Esophagus muscularis mucosa (tissue), 4 donors: ENCODE data around the gene TTC34. TPM values are rescaled to one million over a fixed set of nuclear protein-coding genes. Genes with fewer than 3 reads are reported as not detected.
A peak's percentile ranks its signal among the peaks of the same experiment; 100 is the strongest.

Experiments used
- DNase-seq: peaks from one replicate; pipeline ENCODE4 v3.0.0-alpha.2; 2017; ENCODE audit errors: extremely low spot score
- H3K27ac ChIP-seq, 4 donors: fragments of 200-600 bp; sonication (generic); replicated peaks in 1 of 4; 1 replicate in 3 of 4; 2 replicates in 1 of 4; pipeline ENCODE4 v1.5.1; 2016 to 2019; ENCODE audit warnings: mild to moderate bottlenecking in 1 of 4
- H3K27me3 ChIP-seq, 4 donors: fragments of 200-600 bp; sonication (generic); one replicate each; pipeline versions ENCODE4 v1.5.1 to v1.6.0; 2016 to 2019
- H3K36me3 ChIP-seq, 4 donors: fragments of 200-600 bp; sonication (generic); one replicate each; pipeline ENCODE4 v1.5.1; 2016 to 2019
- H3K4me1 ChIP-seq, 4 donors: fragments of 200-600 bp; sonication (generic); one replicate each; pipeline ENCODE4 v1.5.1; 2016 to 2019
- H3K4me3 ChIP-seq, 4 donors: fragments of 200-600 bp; sonication (generic); 1 replicate in 2 of 4; 2 replicates in 2 of 4; pipeline ENCODE4 v1.5.1; 2016 to 2019; ENCODE audit warnings: mild to moderate bottlenecking in 4 of 4, moderate library complexity in 1 of 4
- H3K9me3 ChIP-seq, 4 donors: fragments of 200-600 bp; sonication (generic); 1 replicate in 3 of 4; 2 replicates in 1 of 4; pipeline ENCODE4 v1.5.1; 2016 to 2019
- EP300 ChIP-seq: sonication (generic); formaldehyde crosslinking; IDR thresholded peaks from one replicate; pipeline ENCODE4 v1.6.1; 2017; ENCODE audit warnings: antibody characterized with exemption
- POLR2A ChIP-seq: fragments of 450-650 bp; IDR thresholded peaks from one replicate; pipeline ENCODE4 v1.6.1; 2017; ENCODE audit warnings: antibody characterized with exemption, moderate library complexity, mild to moderate bottlenecking, low read depth
- POLR2AphosphoS5 ChIP-seq, 2 donors: sonication (generic); formaldehyde crosslinking; IDR thresholded peaks; one replicate each; pipeline ENCODE4 v1.6.1; 2017; ENCODE audit warnings: antibody characterized with exemption in 2 of 2
- WGBS: methylation state at CpG from one replicate; pipeline ENCODE4 v1.1.5; 2018; 5-methylcytosine and 5-hydroxymethylcytosine counted together
- intact Hi-C: fragments of 100-400 bp; cut with DNase I; formaldehyde crosslinking; loops from one replicate; pipeline ENCODE4 v1.15.1; 2023
- total RNA-seq, 4 donors: library from RNA; depleted of rRNA; stranded (reverse); fragments of >200 nt; gene quantifications; one replicate each; pipeline versions ENCODE4 v1.1.0 to v1.2.1, GENCODE V29; 2016
- TF ChIP-seq, protein P1 (sequence below), 3 experiments: fragments of 200-600 bp in 2 of 3; fragments of 450-650 bp in 1 of 3; sonication (generic) in 2 of 3; IDR thresholded peaks; one replicate each; pipeline ENCODE4 v1.5.1; 2017 to 2019; ENCODE audit warnings: antibody characterized with exemption in 3 of 3, mild to moderate bottlenecking in 2 of 3, moderate library complexity in 1 of 3

TTC34 gene
- total RNA-seq, 4 donors from 2014 or later, result under 0.01 to 0.46 (median 0.10) TPM

DNA sequence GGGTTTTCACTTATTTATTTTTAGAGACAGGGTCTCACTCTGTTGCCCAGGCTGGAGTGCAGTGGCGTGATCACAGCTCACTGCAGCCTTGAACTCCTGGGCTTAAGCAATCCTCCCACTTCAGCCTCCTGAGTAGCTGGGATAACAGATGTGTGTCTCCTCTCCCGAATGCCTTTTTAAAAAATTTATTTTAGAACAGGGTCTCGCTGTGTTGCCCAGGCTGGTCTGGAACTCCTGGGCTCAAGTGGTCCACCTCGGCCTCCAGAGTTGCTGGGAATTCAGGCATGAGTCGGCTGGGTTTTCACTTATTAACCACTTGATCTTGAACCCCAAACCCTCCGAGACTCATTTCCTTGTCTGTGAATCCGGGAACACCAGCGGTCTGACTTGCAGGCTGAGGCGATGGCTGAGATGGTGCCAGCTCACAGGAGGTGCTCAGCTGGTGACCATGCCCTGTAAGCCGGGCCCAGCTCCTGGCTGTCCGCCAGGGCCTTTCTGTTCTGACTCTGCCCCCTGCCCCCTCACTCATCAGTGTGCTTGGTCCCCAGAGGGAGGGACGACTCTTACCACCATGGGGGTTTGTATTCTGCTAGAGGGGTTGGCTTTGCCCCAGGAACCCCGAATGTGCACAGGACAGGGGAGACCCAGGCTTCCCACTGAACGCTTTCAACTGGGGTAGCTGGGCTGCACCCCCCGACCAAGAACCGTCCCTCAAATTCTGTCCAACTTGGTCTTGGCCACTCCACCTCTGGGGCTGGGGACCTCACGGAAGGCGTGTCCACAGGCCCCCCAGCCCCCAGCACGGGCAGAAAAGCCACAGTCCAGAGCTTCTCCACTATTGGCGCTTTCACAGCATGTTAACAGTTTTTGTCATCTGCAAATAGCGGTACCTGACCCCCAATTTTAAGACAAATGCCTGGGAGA is 191.2 kb downstream of the TTC34 start:
- Histone ChIP-seq H3K9me3 (peaks cover 0 to 22% (median 16%) of the 10 kb centered on the region in 4 donors), H3K4me1 (peaks cover 12 to 21% (median 17%) of the 10 kb centered on the region in 4 donors), H3K36me3 (no peaks in the 10 kb centered on the region), H3K27ac (no peak overlapping the region), H3K4me3 (peak overlapping the region in 2 of 4 donors; percentile 19 to 24), H3K27me3 (peaks cover 0 to 77% (median 3%) of the 10 kb centered on the region in 4 donors)
- DNase-seq, result no peak
- intact Hi-C loops, result no loop called here
- 68% methylated on average over 11 of the region's 21 CpGs for WGBS
- TF ChIP-seq EP300, result no peak
- no peak for TF ChIP-seq POLR2AphosphoS5 (IDR thresholded peaks at IDR 0.05)
- TF ChIP-seq POLR2A, result no peak
- TF ChIP-seq, protein P1, sequence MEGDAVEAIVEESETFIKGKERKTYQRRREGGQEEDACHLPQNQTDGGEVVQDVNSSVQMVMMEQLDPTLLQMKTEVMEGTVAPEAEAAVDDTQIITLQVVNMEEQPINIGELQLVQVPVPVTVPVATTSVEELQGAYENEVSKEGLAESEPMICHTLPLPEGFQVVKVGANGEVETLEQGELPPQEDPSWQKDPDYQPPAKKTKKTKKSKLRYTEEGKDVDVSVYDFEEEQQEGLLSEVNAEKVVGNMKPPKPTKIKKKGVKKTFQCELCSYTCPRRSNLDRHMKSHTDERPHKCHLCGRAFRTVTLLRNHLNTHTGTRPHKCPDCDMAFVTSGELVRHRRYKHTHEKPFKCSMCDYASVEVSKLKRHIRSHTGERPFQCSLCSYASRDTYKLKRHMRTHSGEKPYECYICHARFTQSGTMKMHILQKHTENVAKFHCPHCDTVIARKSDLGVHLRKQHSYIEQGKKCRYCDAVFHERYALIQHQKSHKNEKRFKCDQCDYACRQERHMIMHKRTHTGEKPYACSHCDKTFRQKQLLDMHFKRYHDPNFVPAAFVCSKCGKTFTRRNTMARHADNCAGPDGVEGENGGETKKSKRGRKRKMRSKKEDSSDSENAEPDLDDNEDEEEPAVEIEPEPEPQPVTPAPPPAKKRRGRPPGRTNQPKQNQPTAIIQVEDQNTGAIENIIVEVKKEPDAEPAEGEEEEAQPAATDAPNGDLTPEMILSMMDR (IDR thresholded peaks at IDR 0.05), result no peak

DNA sequence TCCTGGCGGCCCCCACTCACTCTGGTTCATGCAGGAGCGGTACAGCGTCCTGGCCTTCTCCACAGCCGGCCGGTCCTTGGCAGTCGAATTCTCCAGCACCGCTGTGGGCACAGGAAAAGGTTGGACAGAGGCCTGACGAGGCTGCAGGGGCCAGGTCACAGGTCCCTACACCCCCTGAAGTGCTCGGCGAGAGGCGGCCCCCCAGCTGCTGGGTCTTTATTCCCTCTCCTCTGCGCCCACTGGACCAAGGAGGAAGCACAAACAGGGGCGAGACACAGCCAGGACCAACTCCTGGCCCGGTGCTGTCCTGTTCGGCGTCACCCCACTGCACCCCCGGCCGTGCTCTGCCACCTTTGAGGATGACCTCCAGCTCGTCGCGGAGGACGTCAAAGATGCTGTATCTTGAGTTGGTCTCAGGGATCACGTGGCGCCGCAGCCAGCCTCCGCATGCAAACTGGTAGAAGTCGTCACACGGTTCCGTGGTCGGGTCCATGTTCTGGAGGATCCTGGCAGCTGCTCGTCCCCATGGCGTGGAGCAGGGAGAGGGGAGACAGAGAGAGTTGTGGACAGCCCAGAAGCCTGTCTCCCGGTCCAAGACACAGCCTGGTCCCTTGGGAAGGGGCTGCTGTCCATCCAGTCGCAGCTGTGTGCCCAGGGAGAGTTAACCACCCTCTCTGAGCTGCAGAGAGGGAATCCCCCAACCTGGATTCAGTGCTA is 192.0 kb downstream of the TTC34 start:
- Histone ChIP-seq H3K27ac (no peak overlapping the region), H3K4me3 (no peak overlapping the region), H3K27me3 (peaks cover 0 to 81% (median 3%) of the 10 kb centered on the region in 4 donors), H3K36me3 (no peaks in the 10 kb centered on the region), H3K4me1 (peaks cover 12 to 21% (median 17%) of the 10 kb centered on the region in 4 donors), H3K9me3 (peaks cover 0 to 14% (median 11%) of the 10 kb centered on the region in 4 donors)
- TF ChIP-seq, protein P1 (IDR thresholded peaks at IDR 0.05), result no peak
- TF ChIP-seq POLR2A (no peak), POLR2AphosphoS5 (IDR thresholded peaks at IDR 0.05) (no peak), EP300 (no peak)
- WGBS, result 98% methylated on average over 8 of the region's 34 CpGs
- intact Hi-C loops, result no loop called here
- DNase-seq, result no peak

DNA sequence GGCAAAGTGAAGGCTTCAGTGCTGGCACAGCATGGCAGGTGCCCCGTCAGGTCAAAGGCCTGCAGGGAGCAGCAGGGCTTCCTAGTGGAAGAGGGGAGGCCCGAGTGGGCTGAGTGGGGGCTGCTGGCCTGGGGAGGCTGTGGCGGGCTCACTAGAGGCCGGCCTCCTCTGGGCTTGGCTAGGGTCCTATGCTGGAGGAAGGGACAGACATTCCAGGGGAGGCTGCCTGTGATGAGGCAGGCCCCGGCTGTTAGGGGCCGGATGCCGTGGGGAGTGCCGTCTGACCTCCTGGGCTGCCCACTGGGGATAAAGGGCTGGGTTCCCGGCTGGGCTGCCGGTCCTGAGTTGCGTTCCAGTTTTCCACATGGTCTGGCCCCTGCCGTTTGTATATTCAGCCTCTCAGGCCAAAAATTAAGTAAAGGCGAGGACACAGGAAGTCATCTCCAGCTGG is 193.8 kb downstream of the TTC34 start:
- Histone ChIP-seq H3K9me3 (no peaks in the 10 kb centered on the region), H3K27me3 (peaks cover 0 to 84% (median 3%) of the 10 kb centered on the region in 4 donors), H3K4me3 (no peak overlapping the region), H3K27ac (peak overlapping the region in 1 of 4 donors; percentile 14), H3K4me1 (peaks cover 12 to 21% (median 17%) of the 10 kb centered on the region in 4 donors), H3K36me3 (no peaks in the 10 kb centered on the region)
- intact Hi-C loops, result no loop called here
- 56% methylated on average over 8 of the region's 13 CpGs for WGBS
- DNase-seq, result no peak
- TF ChIP-seq POLR2AphosphoS5 (IDR thresholded peaks at IDR 0.05) (no peak), EP300 (no peak), POLR2A (no peak)
- TF ChIP-seq, protein P1 (IDR thresholded peaks at IDR 0.05), result no peak

DNA sequence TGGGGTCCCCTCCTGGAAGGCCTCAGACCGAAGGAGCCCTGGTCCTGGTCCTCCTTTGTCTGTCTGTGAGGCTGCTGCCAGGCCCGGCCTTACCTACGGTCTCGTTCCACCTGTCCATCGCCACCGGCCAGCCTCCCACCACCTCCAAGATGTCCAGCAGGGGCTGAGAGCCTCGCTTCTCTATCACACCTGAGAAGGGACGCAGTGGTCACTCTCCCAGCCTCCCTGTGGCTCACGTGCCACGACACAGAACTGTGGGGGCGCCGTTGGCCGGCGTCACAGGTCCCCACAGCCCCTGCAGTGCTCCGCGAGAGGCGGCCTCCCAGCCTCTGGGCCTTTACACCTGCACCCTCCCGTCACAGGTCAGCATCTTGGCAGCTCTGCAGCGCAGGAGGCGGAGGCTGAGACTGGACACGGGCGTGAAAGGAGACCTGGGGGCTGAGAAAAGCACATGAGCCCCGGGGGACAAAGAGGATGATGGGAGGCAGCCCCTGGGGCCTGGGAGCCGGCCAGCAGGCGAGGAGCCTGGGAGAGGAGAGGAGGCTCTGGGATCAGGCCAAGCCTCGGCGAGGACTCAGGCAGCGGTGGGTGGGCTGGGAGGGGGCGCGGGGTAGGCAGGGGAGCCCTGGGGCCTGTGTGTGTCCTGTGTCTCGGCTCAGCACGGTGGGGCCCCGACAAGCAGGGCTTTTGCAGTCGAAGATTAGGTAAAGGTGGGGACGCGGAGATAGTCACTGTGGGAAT is 194.4 kb downstream of the TTC34 start:
- peaks cover 0 to 84% (median 2%) of the 10 kb centered on the region in 4 donors for H3K27me3 ChIP-seq
- H3K27ac ChIP-seq, result peak overlapping the region in 1 of 4 donors; percentile 14
- no peak overlapping the region for H3K4me3 ChIP-seq
- peaks cover 12 to 21% (median 17%) of the 10 kb centered on the region in 4 donors for H3K4me1 ChIP-seq
- intact Hi-C loops, result no loop called here
- DNase-seq, result no peak
- no peaks in the 10 kb centered on the region for H3K36me3 ChIP-seq
- 67% methylated on average over 32 of the region's 36 CpGs for WGBS
- no peak for TF ChIP-seq EP300
- TF ChIP-seq POLR2A, result no peak
- TF ChIP-seq, protein P1 (IDR thresholded peaks at IDR 0.05), result no peak
- TF ChIP-seq POLR2AphosphoS5 (IDR thresholded peaks at IDR 0.05), result no peak
- peaks cover 0 to 3% (median 0%) of the 10 kb centered on the region in 4 donors for H3K9me3 ChIP-seq
